H9 (cell line): Measurements from ENCODE around the gene STK38. TPM values are rescaled to one million over a fixed set of nuclear protein-coding genes. Genes with fewer than 3 reads are reported as not detected.

Experiments used
- DNase-seq: peaks from one replicate; pipeline ENCODE4 v3.0.0-alpha.2; 2017
- H2AFZ ChIP-seq: one replicate; pipeline ENCODE4 v1.6.1; 2013; ENCODE audit warnings: mild to moderate bottlenecking, low read length, control low read depth, moderate library complexity
- H2AK5ac ChIP-seq: 2 replicates; pipeline ENCODE4 v1.6.1; 2013; ENCODE audit warnings: low read length, control low read depth, mixed read lengths; ENCODE audit not compliant: insufficient read length
- H2BK120ac ChIP-seq: one replicate; pipeline ENCODE4 v1.6.1; 2013; ENCODE audit warnings: low read depth, mild to moderate bottlenecking, low read length, control low read depth, inconsistent platforms; ENCODE audit not compliant: poor library complexity, severe bottlenecking
- H2BK12ac ChIP-seq: 2 replicates; pipeline ENCODE4 v1.6.1; 2013; ENCODE audit warnings: low read length, control low read depth, mixed read lengths, low read depth; ENCODE audit not compliant: insufficient read length
- H2BK15ac ChIP-seq: 2 replicates; pipeline ENCODE4 v1.6.1; 2013; ENCODE audit warnings: low read depth, low read length, control low read depth
- H2BK20ac ChIP-seq: one replicate; pipeline ENCODE4 v1.6.1; 2013; ENCODE audit warnings: low read depth, mild to moderate bottlenecking, low read length, control low read depth, inconsistent platforms; ENCODE audit not compliant: poor library complexity, severe bottlenecking
- H2BK5ac ChIP-seq: 2 replicates; pipeline ENCODE4 v1.6.1; 2013; ENCODE audit warnings: low read length, control low read depth, mixed read lengths; ENCODE audit not compliant: insufficient read length
- H3K14ac ChIP-seq: 2 replicates; pipeline ENCODE4 v1.6.1; 2013; ENCODE audit warnings: low read length, control low read depth; ENCODE audit not compliant: insufficient read depth
- H3K18ac ChIP-seq: 2 replicates; pipeline ENCODE4 v1.6.1; 2013; ENCODE audit warnings: low read depth, mild to moderate bottlenecking, mixed read lengths, low read length, control low read depth; ENCODE audit not compliant: insufficient read length
- H3K23ac ChIP-seq: 2 replicates; pipeline ENCODE4 v1.6.1; 2013; ENCODE audit warnings: low read length, control low read depth, mixed read lengths, low read depth; ENCODE audit not compliant: insufficient read length
- H3K23me2 ChIP-seq: 2 replicates; pipeline ENCODE4 v1.6.1; 2013; ENCODE audit warnings: low read depth, mild to moderate bottlenecking, mixed read lengths, low read length, control low read depth; ENCODE audit not compliant: insufficient read length, poor library complexity, severe bottlenecking
- H3K27ac ChIP-seq: 2 replicates; pipeline ENCODE4 v1.5.1; 2013; ENCODE audit warnings: low read length, control low read depth, mixed read lengths, low read depth; ENCODE audit not compliant: insufficient read length
- H3K27me3 ChIP-seq: 2 replicates; pipeline ENCODE4 v1.6.1; 2013; ENCODE audit warnings: low read length, control low read depth, inconsistent platforms; ENCODE audit not compliant: insufficient read depth
- H3K4ac ChIP-seq: 2 replicates; pipeline ENCODE4 v1.6.1; 2013; ENCODE audit warnings: low read depth, mild to moderate bottlenecking, control low read depth, inconsistent platforms, low read length, moderate library complexity
- H3K4me1 ChIP-seq: 2 replicates; pipeline ENCODE4 v1.6.1; 2013; ENCODE audit warnings: low read length, control low read depth, inconsistent platforms; ENCODE audit not compliant: insufficient read depth
- H3K4me2 ChIP-seq: 2 replicates; pipeline ENCODE4 v1.6.1; 2013; ENCODE audit warnings: low read length, control low read depth, mixed read lengths; ENCODE audit not compliant: insufficient read length, insufficient read depth
- H3K56ac ChIP-seq: 2 replicates; pipeline ENCODE4 v1.6.1; 2013; ENCODE audit warnings: low read depth, mild to moderate bottlenecking, mixed read lengths, low read length, control low read depth; ENCODE audit not compliant: insufficient read length
- H3K79me1 ChIP-seq: 2 replicates; pipeline ENCODE4 v1.6.1; 2013; ENCODE audit warnings: low read depth, mild to moderate bottlenecking, moderate library complexity, low read length, control low read depth, inconsistent platforms; ENCODE audit not compliant: insufficient read depth, poor library complexity, severe bottlenecking
- H3K79me2 ChIP-seq: 2 replicates; pipeline ENCODE4 v1.6.1; 2013; ENCODE audit warnings: low read length, control low read depth, inconsistent platforms; ENCODE audit not compliant: insufficient read depth
- H3K9ac ChIP-seq: 2 replicates; pipeline ENCODE4 v1.6.1; 2013; ENCODE audit warnings: low read length, control low read depth, mixed read lengths; ENCODE audit not compliant: insufficient read length; ENCODE audit errors: extremely low read depth
- H3K9me3 ChIP-seq: one replicate; pipeline ENCODE4 v1.6.1; 2013; ENCODE audit warnings: low read depth, low read length, inconsistent platforms; ENCODE audit not compliant: control insufficient read depth
- H3T11ph ChIP-seq: one replicate; pipeline ENCODE4 v1.6.1; 2013; ENCODE audit warnings: mild to moderate bottlenecking, low read length, control low read depth, inconsistent platforms
- H4K20me1 ChIP-seq: one replicate; pipeline ENCODE4 v1.6.1; 2013; ENCODE audit not compliant: control insufficient read depth, insufficient read length, insufficient read depth
- H4K5ac ChIP-seq: 2 replicates; pipeline ENCODE4 v1.6.1; 2013; ENCODE audit warnings: low read depth, mild to moderate bottlenecking, mixed read lengths, low read length, control low read depth; ENCODE audit not compliant: insufficient read length
- H4K8ac ChIP-seq: replicated peaks from 2 replicates; pipeline ENCODE4 v1.6.1; 2013; ENCODE audit warnings: low read length, control low read depth, mixed read lengths, low read depth; ENCODE audit not compliant: insufficient read length
- H4K91ac ChIP-seq: 2 replicates; pipeline ENCODE4 v1.6.1; 2013; ENCODE audit warnings: low read depth, mild to moderate bottlenecking, moderate library complexity, mixed read lengths, low read length, control low read depth; ENCODE audit not compliant: insufficient read length
- H3K27ac Mint-ChIP-seq, 3 experiments: 2 replicates in 2 of 3; 3 replicates in 1 of 3; pipeline ENCODE4 v1.8.0; 2020 to 2021; ENCODE audit warnings: mixed read lengths in 3 of 3, mild to moderate bottlenecking in 1 of 3, moderate library complexity in 1 of 3
- H3K27me3 Mint-ChIP-seq: 2 replicates; pipeline ENCODE4 v1.8.0; 2021; ENCODE audit warnings: low read depth, mild to moderate bottlenecking, moderate library complexity, mixed read lengths
- H3K36me3 Mint-ChIP-seq, 3 experiments: 2 replicates in 2 of 3; 3 replicates in 1 of 3; pipeline ENCODE4 v1.8.0; 2020 to 2021; ENCODE audit warnings: low read depth in 3 of 3, mixed read lengths in 3 of 3; ENCODE audit not compliant: insufficient read depth in 1 of 3
- H3K4me1 Mint-ChIP-seq, 2 experiments: 2 replicates each; pipeline ENCODE4 v1.8.0; 2020; ENCODE audit warnings: mixed read lengths in 2 of 2
- H3K4me3 Mint-ChIP-seq, 2 experiments: 2 replicates in 1 of 2; 3 replicates in 1 of 2; pipeline ENCODE4 v1.8.0; 2020 to 2021; ENCODE audit warnings: mild to moderate bottlenecking in 2 of 2, mixed read lengths in 2 of 2, moderate library complexity in 1 of 2
- H3K9me3 Mint-ChIP-seq, 2 experiments: 2 replicates in 1 of 2; 3 replicates in 1 of 2; pipeline ENCODE4 v1.8.0; 2020; ENCODE audit warnings: mild to moderate bottlenecking in 2 of 2, mixed read lengths in 2 of 2, moderate library complexity in 1 of 2
- CTCF ChIP-seq: fragments of 200-600 bp; sonication (generic); conservative IDR thresholded peaks from 3 replicates; pipeline ENCODE4 v1.8.0; 2021; ENCODE audit warnings: antibody characterized with exemption, mild to moderate bottlenecking
- WGBS: extraction: QIAGEN DNeasy Blood & Tissue Kit; methylation state at CpG from one replicate; pipeline ENCODE4 v1.1.7; 2013; ENCODE audit warnings: missing lambda C conversion rate, low lambda C conversion rate, mixed read lengths; ENCODE audit not compliant: insufficient read length; ENCODE audit errors: extremely low coverage; 5-methylcytosine and 5-hydroxymethylcytosine counted together
- total RNA-seq: library from RNA; stranded (reverse); gene quantifications from 2 replicates; pipeline ENCODE4 v1.2.1, GENCODE V29; 2021

Gene STK38
- total RNA-seq, 1 experiment from 2014 or later, result 17.5 TPM

GRCh38 chr6:36586606-36587005 is 39.3 kb upstream of the STK38 start:
- Histone ChIP-seq H4K5ac (no peak overlapping the region), H4K8ac (no peak overlapping the region), H3K4ac (no peak overlapping the region), H3T11ph (no peak overlapping the region), H2BK120ac (no peak overlapping the region), H3K27ac (no peak overlapping the region), H3K23ac (no peak overlapping the region), H3K56ac (no peak overlapping the region), H2BK5ac (no peak overlapping the region), H3K9me3 (no peaks in the 10 kb centered on the region), H3K4me1 (no peaks in the 10 kb centered on the region), H2AK5ac (no peak overlapping the region), H2BK15ac (no peak overlapping the region), H3K4me2 (no peak overlapping the region), H3K14ac (no peak overlapping the region), H3K79me2 (no peaks in the 10 kb centered on the region), H3K9ac (no peak overlapping the region), H2BK20ac (no peak overlapping the region), H3K79me1 (no peaks in the 10 kb centered on the region), H2AFZ (no peak overlapping the region), H4K20me1 (no peaks in the 10 kb centered on the region), H2BK12ac (no peak overlapping the region), H3K18ac (no peak overlapping the region), H3K27me3 (no peaks in the 10 kb centered on the region), H3K23me2 (no peaks in the 10 kb centered on the region), H4K91ac (no peak overlapping the region)
- DNase-seq, result no peak
- no peak for TF ChIP-seq CTCF
- H3K36me3 Mint-ChIP-seq, result no peaks in the 10 kb centered on the region
- no peak overlapping the region for H3K4me3 Mint-ChIP-seq
- H3K27me3 Mint-ChIP-seq, result no peaks in the 10 kb centered on the region
- no peaks in the 10 kb centered on the region for H3K9me3 Mint-ChIP-seq
- H3K4me1 Mint-ChIP-seq, result peaks cover 0 to 3% of the 10 kb centered on the region in 2 experiments; a peak in 1 of 4 replicates
- no peak overlapping the region for H3K27ac Mint-ChIP-seq
- WGBS, result no CpG with 5 or more reads among the region's 1 CpG
